Measurements from ENCODE around the gene ADRA2B. TPM values are rescaled to one million over a fixed set of nuclear protein-coding genes. Genes with fewer than 3 reads are reported as not detected.

The ADRA2B gene
- total and polyA plus RNA-seq, 2 donors (not counting 3 experiments of a cell fraction or from before 2014, with no cell fraction given), result not detected

DNA sequence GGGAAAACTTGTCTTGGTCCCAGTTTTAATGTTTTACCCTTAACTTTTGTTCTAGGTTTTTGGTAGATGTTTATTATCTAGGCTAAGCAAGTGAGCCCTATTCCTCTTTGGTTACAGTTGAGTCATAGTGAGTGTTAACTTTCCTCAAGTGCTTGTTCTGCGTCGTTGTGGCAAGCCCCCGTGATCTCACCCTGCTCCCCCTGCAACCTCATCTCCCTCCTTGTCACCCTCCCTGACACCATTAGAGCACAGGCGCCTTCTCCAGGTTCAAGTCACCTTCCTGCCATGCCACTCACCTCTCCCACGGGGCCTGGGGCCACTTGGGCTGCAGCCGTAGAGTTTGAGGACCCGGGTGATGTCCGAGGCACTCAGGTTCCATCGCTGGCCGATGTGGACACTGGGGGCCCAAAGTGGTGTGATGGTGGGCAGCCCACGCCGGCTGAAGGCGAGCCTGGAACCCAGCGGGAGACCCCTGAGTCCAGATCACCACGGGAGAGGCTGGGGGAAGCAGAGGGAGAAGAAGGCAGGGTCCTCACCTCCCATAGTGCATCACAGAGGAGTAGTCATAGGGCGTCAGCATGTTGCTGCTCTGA, 13.3 kb upstream of the ADRA2B start:
- H3K9me3 ChIP-seq (replicated peaks; ENCODE audit: control insufficient read depth, insufficient read depth, low read length), result no peaks in the 10 kb centered on the region
- intact Hi-C loops (cut with micrococcal nuclease), result no loop called here
- H3K9me1 ChIP-seq (replicated peaks; ENCODE audit: control insufficient read depth, extremely low read depth, insufficient read depth, low read length), result no peaks in the 10 kb centered on the region
- no peaks in the 10 kb centered on the region for H3K36me3 ChIP-seq (ENCODE audit: control insufficient read depth in 2 of 2, extremely low read depth in 1 of 2, insufficient read depth in 2 of 2, low read length in 2 of 2)
- no peaks in the 10 kb centered on the region for H3K79me2 ChIP-seq (ENCODE audit: control insufficient read depth, insufficient read depth, low read length)
- H4K20me1 ChIP-seq (replicated peaks; ENCODE audit: control insufficient read depth, extremely low read depth, insufficient read depth, low read length), result no peaks in the 10 kb centered on the region
- no peak for DNase-seq (ENCODE audit: low read depth, low spot score)
- no TSS peak for BruUV-seq (replicated peaks)
- ChIA-PET CTCF (interaction anchor here (0.9 to 1.0 kb wide), 2 partner anchors 17 to 107 kb away, joined by 3 to 4 read pairs; no protein-coding TSS in a partner anchor), POLR2A (no interaction called here)
- no peak overlapping the region for H3K4me3 ChIP-seq (replicated peaks in 1 of 3; ENCODE audit: insufficient read depth in 1 of 3, low read depth in 1 of 3, low read length in 3 of 3)
- no peak overlapping the region for H2AFZ ChIP-seq (ENCODE audit: low read depth, low read length)
- H3K27me3 ChIP-seq (ENCODE audit: control insufficient read depth in 2 of 2, insufficient read depth in 2 of 2, low read length in 2 of 2), result peaks cover 0 to 3% of the 10 kb centered on the region in 2 experiments
- H3K27ac ChIP-seq (ENCODE audit: insufficient read depth, low read depth, low read length), result no peak overlapping the region
- no peak overlapping the region for H3K4me2 ChIP-seq (ENCODE audit: insufficient read depth, low read length)
- H3K9ac ChIP-seq (replicated peaks; ENCODE audit: extremely low read depth, insufficient read depth, low read length), result no peak overlapping the region
- no peaks in the 10 kb centered on the region for H3K4me1 ChIP-seq (ENCODE audit: control insufficient read depth, extremely low read depth, insufficient read depth, low read length)
- FAIRE-seq, result no peak
- no peak for TF ChIP-seq FOS (IDR thresholded peaks at IDR 0.05; ENCODE audit: borderline replicate concordance, insufficient read depth, low read length)
- TF ChIP-seq POLR2A (IDR thresholded peaks at IDR 0.05; ENCODE audit: low read depth, low read length), result no peak
- no peak for TF ChIP-seq MYC (IDR thresholded peaks at IDR 0.05; ENCODE audit: low read depth, low read length)
- TF ChIP-seq GATA2 (IDR thresholded peaks at IDR 0.05; ENCODE audit: insufficient read depth, insufficient read length, low read depth, low read length), result no peak
- dilution Hi-C loops (cut with MboI; ENCODE audit: extremely low pct_ligation_motif_present, low sequenced_read_pairs), result no loop called here

DNA sequence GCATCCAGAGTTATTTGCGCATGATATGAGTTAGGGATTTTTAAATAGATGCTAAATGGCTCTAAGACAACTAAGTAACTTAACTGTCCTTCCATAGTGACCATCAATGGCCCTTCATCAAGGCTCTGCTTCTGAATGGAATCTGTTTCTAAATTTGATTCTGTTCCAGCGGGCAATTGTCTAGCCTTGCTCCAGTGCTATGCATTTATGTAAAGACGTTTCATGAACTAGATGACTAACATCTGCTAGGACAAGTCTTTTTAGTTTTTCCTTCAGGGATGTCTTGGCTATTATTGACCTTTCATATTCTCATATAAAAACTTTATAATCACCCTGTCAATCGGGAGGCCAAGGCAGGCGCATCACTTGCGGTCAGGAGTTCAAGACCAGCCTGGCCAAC, 12.1 kb upstream of the ADRA2B start:
- H2AFZ ChIP-seq (ENCODE audit: low read depth, low read length), result no peak overlapping the region
- H3K27me3 ChIP-seq (ENCODE audit: control insufficient read depth in 2 of 2, insufficient read depth in 2 of 2, low read length in 2 of 2), result peaks cover 0 to 3% of the 10 kb centered on the region in 2 experiments
- dilution Hi-C loops (cut with MboI; ENCODE audit: extremely low pct_ligation_motif_present, low sequenced_read_pairs) (no loop called here), intact Hi-C loops (cut with micrococcal nuclease) (no loop called here)
- H3K36me3 ChIP-seq (ENCODE audit: control insufficient read depth in 2 of 2, extremely low read depth in 1 of 2, insufficient read depth in 2 of 2, low read length in 2 of 2), result no peaks in the 10 kb centered on the region
- H3K9ac ChIP-seq (replicated peaks; ENCODE audit: extremely low read depth, insufficient read depth, low read length), result no peak overlapping the region
- H3K4me3 ChIP-seq (replicated peaks in 1 of 3; ENCODE audit: insufficient read depth in 1 of 3, low read depth in 1 of 3, low read length in 3 of 3), result no peak overlapping the region
- TF ChIP-seq, protein P1, sequence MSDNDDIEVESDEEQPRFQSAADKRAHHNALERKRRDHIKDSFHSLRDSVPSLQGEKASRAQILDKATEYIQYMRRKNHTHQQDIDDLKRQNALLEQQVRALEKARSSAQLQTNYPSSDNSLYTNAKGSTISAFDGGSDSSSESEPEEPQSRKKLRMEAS (IDR thresholded peaks at IDR 0.05; ENCODE audit: insufficient read depth, insufficient read length), result no peak
- ChIA-PET CTCF (no interaction called here), POLR2A (no interaction called here)
- no peaks in the 10 kb centered on the region for H3K9me3 ChIP-seq (replicated peaks; ENCODE audit: control insufficient read depth, insufficient read depth, low read length)
- no TSS peak for BruUV-seq (replicated peaks)
- H3K79me2 ChIP-seq (ENCODE audit: control insufficient read depth, insufficient read depth, low read length), result no peaks in the 10 kb centered on the region
- no peaks in the 10 kb centered on the region for H3K4me1 ChIP-seq (ENCODE audit: control insufficient read depth, extremely low read depth, insufficient read depth, low read length)
- DNase-seq (ENCODE audit: low read depth, low spot score) (no peak), FAIRE-seq (no peak)
- no peak overlapping the region for H3K27ac ChIP-seq (ENCODE audit: insufficient read depth, low read depth, low read length)
- no peak overlapping the region for H3K4me2 ChIP-seq (ENCODE audit: insufficient read depth, low read length)
- no peaks in the 10 kb centered on the region for H4K20me1 ChIP-seq (replicated peaks; ENCODE audit: control insufficient read depth, extremely low read depth, insufficient read depth, low read length)
- H3K9me1 ChIP-seq (replicated peaks; ENCODE audit: control insufficient read depth, extremely low read depth, insufficient read depth, low read length), result no peaks in the 10 kb centered on the region

Measured in endothelial cell of umbilical vein (primary cell).